Naive thymus-derived CD8-positive, alpha-beta T cell (primary cell): Measurements from ENCODE around the gene AMBRA1. TPM values are rescaled to one million over a fixed set of nuclear protein-coding genes. Genes with fewer than 3 reads are reported as not detected.
"Not testable (repeated sequence)": the region's sequence is repeated elsewhere in the genome, so short reads cannot be mapped to it uniquely, and the experiment has no call there.

Experiments used
- ATAC-seq, 2 donors: fragments of 150-1000 bp; cut with Tn5 transposase in 1 of 2; sonication (Bioruptor Pico), chemical (Tn5 transposase) in 1 of 2; 1 replicate in 1 of 2; 2 replicates in 1 of 2; pipeline ENCODE4 v1.10.0; 2021; ENCODE audit warnings: mild to moderate bottlenecking in 2 of 2, moderate library complexity in 2 of 2
- POLR2A ChIA-PET: fragments of 350-600 bp; sonication (Branson Sonifier 250); formaldehyde crosslinking; loops from one replicate; lab custom pipeline; 2021; ENCODE audit warnings: antibody characterized with exemption; lab: Charles Lee
- DNase-seq, 10 donors: peaks; one replicate each; pipeline versions ENCODE4 v3.0.0 to v3.0.0-alpha.2; 2020 to 2022
- H3K27ac Mint-ChIP-seq, 10 donors: one replicate each; pipeline ENCODE4 v1.8.0; 2020 to 2022; ENCODE audit warnings: mild to moderate bottlenecking in 10 of 10, mixed read lengths in 10 of 10, moderate library complexity in 4 of 10, inconsistent platforms in 1 of 10
- H3K27me3 Mint-ChIP-seq, 5 donors: one replicate each; pipeline ENCODE4 v1.8.0; 2021 to 2022; ENCODE audit warnings: mixed read lengths in 5 of 5
- H3K36me3 Mint-ChIP-seq, 3 donors: one replicate each; pipeline ENCODE4 v1.8.0; 2020 to 2022; ENCODE audit warnings: mixed read lengths in 3 of 3, mild to moderate bottlenecking in 2 of 3, inconsistent platforms in 1 of 3
- H3K4me1 Mint-ChIP-seq, 4 donors: one replicate each; pipeline ENCODE4 v1.8.0; 2021 to 2022; ENCODE audit warnings: mixed read lengths in 4 of 4
- H3K4me3 Mint-ChIP-seq, 10 donors: one replicate each; pipeline ENCODE4 v1.8.0; 2020 to 2022; ENCODE audit warnings: mild to moderate bottlenecking in 10 of 10, mixed read lengths in 10 of 10, moderate library complexity in 6 of 10, inconsistent platforms in 1 of 10
- H3K9me3 Mint-ChIP-seq, 9 donors: one replicate each; pipeline ENCODE4 v1.8.0; 2020 to 2022; ENCODE audit warnings: mixed read lengths in 9 of 9, mild to moderate bottlenecking in 3 of 9, inconsistent platforms in 1 of 9, moderate library complexity in 1 of 9
- polyA plus RNA-seq, 3 donors: library from polyadenylated mRNA; unstranded; fragments of 300-500 nt; fragmentation: Illumina TruSeq; gene quantifications; one replicate each; pipeline ENCODE4 v1.2.3, GENCODE V29; 2021
- total RNA-seq, 8 experiments: library from RNA in 2 of 8; stranded (reverse) in 2 of 8; gene quantifications; one replicate each; pipeline ENCODE4 v1.2.3 and lab custom pipeline; 2021 to 2026

Gene AMBRA1
- total and polyA plus RNA-seq, 5 experiments from 2014 or later: 6.1 to 38.8 (median 16.3) TPM

DNA sequence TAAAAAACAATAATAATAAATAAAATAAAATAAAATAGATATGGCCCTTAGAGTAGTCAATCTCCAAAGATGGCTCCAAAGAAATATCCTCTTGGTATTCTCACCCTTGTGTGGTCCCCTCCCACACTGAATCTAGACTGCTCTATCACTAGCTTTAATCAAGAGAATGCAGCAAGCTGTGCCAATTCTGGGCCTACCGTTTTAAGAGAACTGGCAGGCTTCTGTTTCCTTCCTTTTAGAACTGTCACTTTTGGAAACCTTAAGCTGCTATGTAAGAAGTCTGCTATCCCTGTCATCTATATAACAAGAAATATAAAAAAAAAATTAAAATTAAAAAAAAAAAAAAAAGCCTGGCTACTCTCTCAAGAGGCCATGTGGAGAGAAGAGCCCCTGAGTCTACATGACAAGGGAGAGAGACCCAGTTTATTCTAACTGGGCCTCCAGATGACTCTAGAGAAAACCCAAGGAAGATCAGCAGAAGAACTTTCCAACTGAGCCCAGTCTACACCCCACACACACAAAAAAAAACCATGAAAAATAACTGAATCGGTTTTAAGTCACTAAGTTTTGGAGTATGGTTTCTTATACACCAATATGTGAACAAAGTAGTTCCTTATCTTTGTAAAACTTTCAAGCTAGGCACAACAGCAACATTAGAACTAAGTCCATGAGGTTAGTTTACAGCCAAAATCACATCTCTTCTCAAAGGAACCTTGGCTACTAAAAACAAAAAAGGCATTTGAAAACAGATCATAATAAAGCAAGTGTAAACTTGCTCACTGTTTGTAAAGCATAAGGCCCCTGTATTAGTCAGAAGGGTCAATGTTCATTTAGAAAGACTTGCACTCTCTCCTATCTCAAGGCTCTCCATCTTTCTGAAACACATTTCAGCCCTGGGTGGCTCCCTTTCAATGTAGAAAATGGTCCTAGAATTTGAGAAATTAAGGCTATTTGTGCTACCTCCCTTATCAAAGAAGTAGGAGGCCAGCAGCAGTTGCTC lies 67.3 kb downstream of the AMBRA1 start:
- DNase-seq (no peak), ATAC-seq (no peak)
- peak overlapping the region in 2 of 10 donors; percentile 33 to 53 for H3K27ac Mint-ChIP-seq
- H3K4me1 Mint-ChIP-seq: peaks cover 20 to 56% (median 49%) of the 10 kb centered on the region in 4 donors
- POLR2A ChIA-PET: no interaction called here
- no peak overlapping the region for H3K4me3 Mint-ChIP-seq
- H3K9me3 Mint-ChIP-seq: no peaks in the 10 kb centered on the region
- peaks cover 0 to 21% (median 14%) of the 10 kb centered on the region in 3 donors for H3K36me3 Mint-ChIP-seq
- H3K27me3 Mint-ChIP-seq: no peaks in the 10 kb centered on the region

DNA sequence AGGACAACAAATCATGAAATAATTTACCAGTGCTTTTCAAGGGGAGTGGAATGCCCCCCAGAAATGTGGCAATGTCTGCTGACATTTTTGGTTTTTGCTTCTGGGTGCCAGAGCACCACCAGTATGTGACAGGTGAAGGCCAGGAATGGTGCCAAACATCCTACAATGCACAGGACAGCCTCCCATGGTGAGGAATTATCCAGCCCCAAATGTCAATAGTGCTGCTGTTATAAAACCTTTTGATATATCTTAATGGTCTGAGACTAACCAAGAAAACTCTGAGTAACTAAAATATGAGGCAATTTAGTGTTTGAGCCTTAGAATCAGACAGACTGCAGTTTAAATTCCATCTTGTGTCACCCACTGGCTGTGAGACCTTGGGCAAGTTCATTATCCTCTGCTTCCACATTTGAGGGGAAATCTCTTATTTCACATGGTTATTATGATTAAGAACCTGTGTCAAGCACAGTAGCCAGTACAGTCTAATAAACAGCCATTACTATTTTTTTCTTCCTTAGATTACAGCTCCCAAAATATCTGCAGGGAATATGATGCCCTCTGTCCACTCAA lies 69.5 kb downstream of the AMBRA1 start:
- no peak for DNase-seq
- peaks cover 15 to 48% (median 37%) of the 10 kb centered on the region in 4 donors for H3K4me1 Mint-ChIP-seq
- peaks cover 0 to 23% (median 14%) of the 10 kb centered on the region in 3 donors for H3K36me3 Mint-ChIP-seq
- H3K9me3 Mint-ChIP-seq: no peaks in the 10 kb centered on the region
- peak overlapping the region in 1 of 10 donors; percentile 43 for H3K27ac Mint-ChIP-seq
- ATAC-seq: no peak
- H3K27me3 Mint-ChIP-seq: no peaks in the 10 kb centered on the region
- POLR2A ChIA-PET: no interaction called here
- no peak overlapping the region for H3K4me3 Mint-ChIP-seq

DNA sequence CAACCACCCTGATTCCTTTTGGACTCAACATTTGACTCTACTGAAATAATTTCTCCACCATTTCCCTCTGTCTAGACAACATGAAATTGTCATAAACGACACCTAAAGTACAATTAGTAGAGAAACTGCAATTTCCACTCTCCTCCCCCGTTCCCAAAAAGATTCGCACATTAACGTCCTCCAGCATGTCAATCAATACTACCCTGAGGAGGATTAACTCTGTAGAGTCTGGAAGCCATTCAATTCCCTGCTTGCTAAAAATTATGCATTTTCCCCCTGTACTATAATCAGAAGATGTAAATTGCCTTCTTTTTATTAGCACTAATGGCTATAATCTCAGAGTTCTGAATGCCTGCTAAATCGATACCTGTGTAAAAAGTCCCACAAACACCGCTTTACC lies 70.5 kb downstream of the AMBRA1 start:
- no peak for DNase-seq
- H3K4me1 Mint-ChIP-seq: peaks cover 13 to 46% (median 28%) of the 10 kb centered on the region in 4 donors
- POLR2A ChIA-PET: no interaction called here
- H3K9me3 Mint-ChIP-seq: no peaks in the 10 kb centered on the region
- no peaks in the 10 kb centered on the region for H3K27me3 Mint-ChIP-seq
- ATAC-seq: no peak
- no peak overlapping the region for H3K4me3 Mint-ChIP-seq
- peaks cover 0 to 23% (median 14%) of the 10 kb centered on the region in 3 donors for H3K36me3 Mint-ChIP-seq
- H3K27ac Mint-ChIP-seq: peak overlapping the region in 1 of 10 donors; percentile 61

DNA sequence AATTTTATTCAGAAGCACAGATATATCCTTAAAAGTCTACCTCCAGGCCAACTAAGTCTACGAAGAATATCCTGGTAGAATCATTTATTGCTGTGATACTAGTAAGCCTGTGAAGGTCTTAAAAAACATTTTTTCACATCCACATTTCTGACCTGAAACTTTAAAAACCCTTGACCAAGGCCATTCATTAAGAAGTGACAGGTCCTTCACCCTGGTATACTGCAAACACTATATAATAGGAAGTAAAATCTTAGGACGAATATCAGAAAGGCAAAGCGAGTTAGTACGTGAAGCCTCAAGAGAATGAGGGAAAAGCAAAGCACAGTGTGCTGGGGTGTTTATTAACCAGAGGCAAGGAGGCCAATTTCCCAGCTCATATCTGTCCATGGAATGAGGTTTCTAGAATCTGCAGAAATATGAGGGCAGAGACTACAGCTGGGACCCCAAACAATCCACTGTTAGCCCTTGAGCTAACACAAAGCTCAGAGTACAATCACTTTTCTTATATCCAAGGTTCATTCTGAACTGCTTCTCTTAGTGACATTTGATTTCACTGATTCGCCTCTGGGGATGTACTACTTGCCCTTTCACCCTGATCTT lies 71.0 kb downstream of the AMBRA1 start:
- no peak overlapping the region for H3K4me3 Mint-ChIP-seq
- peaks cover 0 to 23% (median 14%) of the 10 kb centered on the region in 3 donors for H3K36me3 Mint-ChIP-seq
- no peaks in the 10 kb centered on the region for H3K9me3 Mint-ChIP-seq
- ATAC-seq (no peak), DNase-seq (no peak)
- POLR2A ChIA-PET: no interaction called here
- peaks cover 13 to 44% (median 28%) of the 10 kb centered on the region in 4 donors for H3K4me1 Mint-ChIP-seq
- H3K27me3 Mint-ChIP-seq: no peaks in the 10 kb centered on the region
- H3K27ac Mint-ChIP-seq: no peak overlapping the region

DNA sequence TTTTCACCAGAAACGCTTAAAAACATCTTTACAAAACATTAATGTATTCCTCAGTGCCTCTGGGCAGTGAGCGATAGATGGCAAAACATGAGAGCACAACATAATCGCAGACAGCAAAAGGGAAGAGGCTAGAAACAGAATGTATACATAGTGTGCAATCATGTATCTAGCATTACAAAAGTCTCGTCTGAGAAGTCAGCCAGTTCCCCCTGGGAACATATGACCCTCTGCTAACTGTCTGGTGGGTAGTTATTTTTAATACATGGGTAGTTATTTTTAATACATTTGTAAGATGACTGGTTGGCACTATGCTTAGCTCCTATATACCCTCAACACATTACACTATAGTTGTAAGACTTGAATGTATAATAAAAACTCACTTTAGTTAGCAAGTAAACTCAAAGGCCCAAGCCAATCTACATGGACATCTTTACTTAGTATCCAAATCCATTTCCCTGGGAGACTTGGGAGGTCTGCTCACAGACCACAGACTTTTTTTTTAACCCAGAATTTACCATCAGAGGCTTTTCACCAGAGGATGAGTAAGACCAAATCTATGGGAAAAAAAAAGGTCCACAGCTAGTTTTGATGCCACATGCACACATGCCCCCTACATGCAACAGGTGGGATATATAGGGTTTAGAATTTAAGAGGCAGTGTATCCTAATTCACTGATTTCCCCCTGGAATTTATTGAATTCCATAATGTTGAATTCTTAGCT lies 71.7 kb downstream of the AMBRA1 start:
- H3K4me1 Mint-ChIP-seq: peaks cover 13 to 39% (median 26%) of the 10 kb centered on the region in 4 donors
- POLR2A ChIA-PET: no interaction called here
- no peak overlapping the region for H3K4me3 Mint-ChIP-seq
- H3K36me3 Mint-ChIP-seq: peaks cover 0 to 19% (median 10%) of the 10 kb centered on the region in 3 donors
- ATAC-seq: no peak
- no peaks in the 10 kb centered on the region for H3K27me3 Mint-ChIP-seq
- H3K27ac Mint-ChIP-seq: no peak overlapping the region
- no peaks in the 10 kb centered on the region for H3K9me3 Mint-ChIP-seq
- no peak for DNase-seq

DNA sequence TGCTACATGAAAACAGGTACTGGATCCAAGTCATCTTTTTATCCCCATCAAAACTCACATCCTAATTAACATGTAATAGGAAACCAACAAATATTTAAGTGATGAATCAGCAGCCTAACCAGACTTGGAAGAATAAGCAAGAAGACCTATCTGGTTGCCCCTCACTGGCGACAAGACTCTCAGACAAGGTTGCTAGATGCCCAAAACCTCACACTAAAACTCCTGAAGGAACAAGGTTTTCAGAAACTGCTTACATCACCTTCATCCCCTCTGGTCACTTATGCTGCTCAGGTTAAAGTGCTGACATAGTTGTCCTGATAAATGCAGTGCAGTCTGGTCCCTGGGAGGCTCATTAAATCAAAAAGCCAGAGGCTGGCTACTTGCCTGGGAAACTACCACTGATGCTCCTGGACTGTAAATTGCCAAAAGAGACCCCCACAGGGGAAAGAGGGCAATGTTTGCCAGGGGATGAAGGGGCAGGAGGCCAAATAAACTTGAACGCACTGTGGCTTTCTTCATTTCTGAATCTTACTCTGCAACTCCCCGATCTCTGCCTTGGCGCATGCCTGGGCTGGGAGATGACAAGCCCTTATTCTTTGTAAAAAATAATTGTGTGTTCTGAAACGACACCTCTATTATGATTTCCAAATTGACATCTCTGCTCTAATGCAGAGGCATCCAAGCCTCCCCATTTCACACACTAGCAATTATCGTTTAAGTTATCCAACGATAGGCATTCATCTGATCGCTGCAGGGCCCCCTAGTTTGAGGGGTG lies 72.7 kb downstream of the AMBRA1 start:
- no peak for ATAC-seq
- Mint-ChIP-seq H3K27me3 (no peaks in the 10 kb centered on the region), H3K27ac (no peak overlapping the region), H3K4me1 (peaks cover 13 to 36% (median 26%) of the 10 kb centered on the region in 4 donors), H3K4me3 (no peak overlapping the region), H3K36me3 (peaks cover 0 to 18% (median 3%) of the 10 kb centered on the region in 3 donors), H3K9me3 (no peaks in the 10 kb centered on the region)
- no peak for DNase-seq
- POLR2A ChIA-PET: no interaction called here

DNA sequence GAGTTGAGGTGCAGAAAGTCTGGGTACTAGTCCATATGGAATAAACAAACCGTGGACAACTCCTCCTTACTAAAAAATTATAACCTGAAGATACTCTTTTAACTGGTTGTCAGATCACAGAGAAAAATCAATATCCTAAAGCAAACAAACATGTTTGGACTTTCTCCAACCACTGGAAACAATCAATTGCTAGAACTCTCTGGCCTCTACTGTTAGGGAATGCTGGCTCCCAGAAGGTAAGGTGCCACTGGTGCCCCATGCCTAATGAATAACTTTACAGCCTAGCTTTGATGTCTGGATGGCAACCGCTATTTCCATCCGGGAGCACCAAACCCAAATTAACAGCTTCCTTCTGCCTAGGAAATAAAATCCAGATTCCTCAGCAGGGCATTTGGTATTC lies 74.5 kb downstream of the AMBRA1 start:
- POLR2A ChIA-PET: no interaction called here
- Mint-ChIP-seq H3K27ac (peak overlapping the region in 2 of 10 donors; percentile 14 to 43), H3K27me3 (no peaks in the 10 kb centered on the region)

DNA sequence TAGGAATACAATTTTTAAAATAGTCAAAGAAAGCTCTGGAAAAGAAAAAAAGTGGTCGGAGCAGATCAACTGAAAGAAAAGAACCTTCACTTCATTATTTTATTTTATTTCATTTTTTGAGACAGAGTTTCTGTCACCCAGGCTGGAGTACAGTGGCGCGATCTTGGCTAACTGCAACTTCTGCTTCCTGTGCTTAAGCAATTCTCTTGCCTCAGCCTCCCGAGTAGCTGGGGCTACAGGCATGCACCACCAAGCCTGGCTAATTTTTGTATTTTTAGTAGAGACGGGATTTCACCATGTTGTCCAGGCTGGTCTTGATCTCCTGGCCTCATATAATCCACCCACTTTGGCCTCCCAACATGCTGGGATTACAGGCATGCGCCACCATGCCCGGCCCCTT lies 74.9 kb downstream of the AMBRA1 start:
- ATAC-seq, POLR2A ChIA-PET, H3K9me3 Mint-ChIP-seq, H3K27me3 Mint-ChIP-seq, DNase-seq, H3K4me3 Mint-ChIP-seq: not testable (repeated sequence)
- peak overlapping the region in 1 of 10 donors; percentile 43 for H3K27ac Mint-ChIP-seq
- H3K36me3 Mint-ChIP-seq: peaks cover 0 to 10% (median 0%) of the 10 kb centered on the region in 3 donors
- peaks cover 10 to 44% (median 36%) of the 10 kb centered on the region in 4 donors for H3K4me1 Mint-ChIP-seq

More for the DNA sequence above, 74.5 kb downstream of the AMBRA1 start:
- H3K9me3 Mint-ChIP-seq: no peaks in the 10 kb centered on the region
- no peak for DNase-seq
- H3K36me3 Mint-ChIP-seq: peaks cover 0 to 10% (median 0%) of the 10 kb centered on the region in 3 donors
- H3K4me1 Mint-ChIP-seq: peaks cover 10 to 40% (median 33%) of the 10 kb centered on the region in 4 donors
- ATAC-seq: no peak
- H3K4me3 Mint-ChIP-seq: no peak overlapping the region

DNA sequence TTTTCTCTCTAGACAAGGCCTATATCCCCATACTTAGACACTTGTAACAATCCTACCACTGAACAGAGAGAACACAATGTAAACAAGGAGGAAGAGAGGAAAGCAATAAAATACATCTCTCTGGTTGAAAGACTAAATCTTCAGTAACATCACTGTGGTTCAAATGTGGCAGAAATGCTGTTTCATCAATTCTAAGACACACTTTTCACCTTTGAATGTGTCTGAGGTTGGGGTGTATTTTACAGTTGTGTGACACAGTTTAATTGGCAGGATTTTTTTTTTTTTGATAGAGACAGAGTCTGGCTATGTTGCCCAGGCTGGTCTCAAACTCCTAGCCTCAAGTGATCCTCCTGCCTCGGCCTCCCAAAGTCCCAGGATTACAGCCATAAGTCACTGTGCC lies 79.5 kb downstream of the AMBRA1 start:
- Mint-ChIP-seq H3K36me3 (peaks cover 0 to 20% (median 0%) of the 10 kb centered on the region in 3 donors), H3K9me3 (no peaks in the 10 kb centered on the region), H3K4me3 (no peak overlapping the region), H3K27ac (peak overlapping the region in 2 of 10 donors; percentile 7 to 19), H3K4me1 (peaks cover 8 to 31% (median 14%) of the 10 kb centered on the region in 4 donors), H3K27me3 (no peaks in the 10 kb centered on the region)
- DNase-seq: no peak
- POLR2A ChIA-PET: no interaction called here
- no peak for ATAC-seq

DNA sequence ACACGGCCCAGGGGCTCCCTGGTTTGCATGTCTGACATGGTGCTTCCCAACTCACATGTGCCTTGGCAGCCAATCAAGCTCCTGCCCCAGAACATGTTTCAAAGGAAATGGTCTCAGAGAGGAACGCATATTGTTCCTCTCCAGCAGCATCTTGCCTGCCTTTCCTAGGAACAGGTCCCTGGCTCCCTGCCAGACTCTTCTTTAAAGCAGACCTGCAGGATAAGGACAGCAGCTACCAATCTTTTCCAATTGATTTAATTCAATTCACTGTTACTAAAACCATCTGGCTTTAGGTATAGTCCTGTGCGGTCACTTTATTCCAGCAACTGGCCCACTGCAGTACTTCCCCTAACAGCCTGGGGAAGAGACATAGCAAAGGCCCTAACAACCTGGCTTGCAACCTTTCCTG lies 79.9 kb downstream of the AMBRA1 start:
- Mint-ChIP-seq H3K9me3 (no peaks in the 10 kb centered on the region), H3K4me1 (peaks cover 6 to 27% (median 12%) of the 10 kb centered on the region in 4 donors), H3K4me3 (no peak overlapping the region), H3K36me3 (peaks cover 0 to 24% (median 0%) of the 10 kb centered on the region in 3 donors), H3K27me3 (no peaks in the 10 kb centered on the region), H3K27ac (no peak overlapping the region)
- no peak for ATAC-seq
- DNase-seq: no peak
- POLR2A ChIA-PET: no interaction called here

DNA sequence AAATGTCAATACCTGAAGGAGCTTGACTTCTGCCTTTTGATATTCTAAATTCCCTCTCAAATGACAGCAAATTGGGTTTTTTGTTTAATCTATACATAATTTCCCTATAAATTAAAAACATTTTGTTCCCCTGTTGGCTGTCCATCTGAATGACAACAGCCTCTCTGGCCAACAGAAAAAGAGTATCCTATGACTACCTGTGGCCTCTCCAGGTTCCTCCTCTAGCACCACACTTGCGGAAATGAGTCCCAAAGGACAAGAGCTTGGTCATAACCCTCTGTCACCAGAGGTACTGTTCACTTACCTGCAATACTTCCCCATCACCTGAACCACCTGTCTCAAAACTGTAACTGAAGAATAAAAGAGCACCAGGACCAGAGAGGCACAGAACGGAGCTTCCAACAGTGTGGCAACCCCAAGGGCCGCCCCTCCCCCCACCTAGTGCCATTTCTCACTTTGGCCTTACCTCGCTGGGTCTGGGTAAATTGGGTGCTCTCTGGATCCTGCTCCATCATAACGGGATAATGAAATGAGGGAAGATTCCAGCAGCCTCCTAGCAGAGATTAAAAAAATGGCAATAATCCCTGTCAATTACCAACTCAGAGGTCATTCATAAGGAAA lies 81.5 kb downstream of the AMBRA1 start:
- no peak overlapping the region for H3K4me3 Mint-ChIP-seq
- H3K36me3 Mint-ChIP-seq: peaks cover 4 to 40% (median 11%) of the 10 kb centered on the region in 3 donors
- no peaks in the 10 kb centered on the region for H3K27me3 Mint-ChIP-seq
- H3K9me3 Mint-ChIP-seq: no peaks in the 10 kb centered on the region
- no peak for ATAC-seq
- POLR2A ChIA-PET: interaction anchor here (0.5 kb wide), 1 partner anchor 90 kb away, joined by 3 read pairs; no protein-coding TSS in a partner anchor
- peaks cover 6 to 26% (median 10%) of the 10 kb centered on the region in 4 donors for H3K4me1 Mint-ChIP-seq
- H3K27ac Mint-ChIP-seq: peak overlapping the region in 3 of 10 donors; percentile 14 to 65 (median 53)
- no peak for DNase-seq
